ENCODE measurements around the gene MCM3. TPM values are rescaled to one million over a fixed set of nuclear protein-coding genes. Genes with fewer than 3 reads are reported as not detected.

The MCM3 gene
- total RNA-seq (2022; extraction: Qiagen RNA extraction): 75.1 to 84.7 TPM (median 77.1 TPM) in 5 replicates

GRCh38 chr6:52284460-52285176, at the start of gene MCM3:
Gene MCM3 (minus strand): TSS chr6:52284742. CDS start chr6:52284674, 68 bp downstream.

GRCh38 chr6:52244400-52244799, 40.1 kb downstream of the MCM3 start, which contains the start of gene IL17F:
Gene IL17F (minus strand): TSS chr6:52244500. CDS start chr6:52244429, 71 bp downstream.

Other genes starting within 250 kb of the MCM3 start
- not detected in 5 replicates for gene PKHD1, start 197.1 kb downstream of the MCM3 start, total RNA-seq (2022; extraction: Qiagen RNA extraction)
- not detected in 5 replicates for gene IL17A, start 98.4 kb downstream of the MCM3 start, total RNA-seq (2022; extraction: Qiagen RNA extraction)
- gene IL17F, start 40.2 kb downstream of the MCM3 start, total RNA-seq (2022; extraction: Qiagen RNA extraction): not detected in 5 replicates
- gene PAQR8, start 77.4 kb upstream of the MCM3 start, total RNA-seq (2022; extraction: Qiagen RNA extraction): 0.91 to 1.5 TPM (median 1.1 TPM) in 5 replicates
- 10.6 to 16.2 TPM (median 11.2 TPM) in 5 replicates for gene EFHC1, start 135.6 kb upstream of the MCM3 start, total RNA-seq (2022; extraction: Qiagen RNA extraction)